Middle frontal gyrus (tissue), 1 donor: ENCODE measurements around the gene SRP72.

Experiments
- DNase-seq: peaks from one replicate; pipeline ENCODE4 v3.0.0-alpha.2; 2015; ENCODE audit warnings: low spot score; ENCODE audit errors: extremely low spot score

The SRP72 gene

DNA sequence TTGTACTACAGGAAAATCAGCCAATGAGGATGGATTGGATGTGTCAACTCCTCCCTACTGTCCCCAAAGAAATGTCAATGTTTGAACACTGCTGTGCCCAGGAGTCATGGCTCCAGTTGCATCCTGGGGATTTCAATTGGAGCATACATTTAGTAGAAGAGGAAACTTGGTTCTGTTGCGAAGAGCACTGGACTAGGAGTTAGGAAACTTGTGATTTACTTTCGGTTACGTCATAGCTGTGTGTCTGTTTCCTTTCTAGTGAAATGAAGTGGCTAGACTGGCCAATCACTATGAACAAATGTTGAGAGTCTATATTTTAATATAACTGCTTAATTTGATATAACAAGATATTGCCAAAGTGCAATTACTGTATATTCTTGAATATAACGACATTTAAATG is 73.4 kb downstream of the SRP72 start:
- no peak for DNase-seq

DNA sequence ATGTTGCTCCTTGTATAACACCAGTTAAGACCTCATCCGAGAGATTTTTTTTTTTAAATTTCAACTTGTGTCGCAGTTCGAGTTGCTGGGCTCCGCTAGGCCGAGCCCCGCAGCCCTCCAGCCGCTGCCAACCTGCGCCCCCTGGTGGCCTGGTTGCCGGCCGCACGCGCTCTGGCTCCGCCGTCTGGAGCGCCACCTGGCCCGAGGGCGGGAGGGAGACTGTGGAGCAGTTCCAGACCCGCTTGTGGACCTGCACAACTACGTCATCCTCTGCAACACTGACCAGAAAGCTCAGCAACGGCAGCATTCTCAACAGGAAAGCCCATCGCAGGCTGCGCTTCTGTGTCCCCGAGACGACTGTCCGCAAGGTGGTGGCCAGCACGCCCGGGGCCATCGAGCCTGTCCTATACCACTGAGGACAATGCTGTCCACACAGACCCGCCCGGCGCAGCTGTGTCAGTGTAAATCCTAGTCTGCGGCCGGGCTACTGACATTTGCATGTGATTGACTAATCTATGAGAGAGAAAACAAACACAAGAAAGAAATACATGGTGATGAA is 77.2 kb downstream of the SRP72 start:
- DNase-seq = peak; percentile 79

DNA sequence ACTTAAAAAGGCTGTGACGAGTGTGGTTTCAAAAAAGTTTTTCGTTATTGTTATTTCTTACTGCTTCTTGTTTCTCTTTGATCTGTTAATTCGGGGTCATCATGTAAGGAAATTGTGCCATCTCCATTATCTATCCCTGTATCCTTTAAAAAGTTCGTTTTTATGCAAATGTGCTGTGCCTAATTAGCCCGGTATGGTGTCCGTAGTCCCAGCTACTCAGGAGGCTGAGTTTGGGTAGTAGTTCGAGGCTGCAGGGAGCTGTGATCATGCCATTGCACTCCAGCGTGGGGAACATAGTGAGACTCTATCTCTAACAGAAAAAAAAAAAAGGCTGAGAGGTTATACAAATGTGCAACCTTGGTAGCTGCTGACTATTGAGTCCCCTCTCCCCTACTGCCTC is 83.2 kb downstream of the SRP72 start:
- no peak for DNase-seq

DNA sequence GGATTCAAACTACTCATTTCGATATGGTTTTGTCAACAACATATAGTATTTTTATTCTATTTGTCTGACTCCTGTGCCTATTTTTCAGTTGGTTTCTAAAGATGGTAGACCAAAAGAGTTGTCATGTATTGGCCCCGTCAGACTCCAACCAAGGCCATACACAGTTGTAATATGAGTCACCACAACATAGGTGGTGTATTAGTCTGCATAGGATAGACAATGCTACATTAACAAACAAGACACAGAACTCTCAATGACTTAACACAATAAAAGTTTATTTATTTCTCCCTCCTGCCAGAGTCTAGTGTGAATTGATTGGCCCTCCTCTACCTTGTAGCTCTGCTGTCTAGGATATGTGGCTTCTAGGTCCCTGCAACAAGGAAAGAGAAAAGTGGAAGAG is 84.1 kb downstream of the SRP72 start:
- no peak for DNase-seq

DNA sequence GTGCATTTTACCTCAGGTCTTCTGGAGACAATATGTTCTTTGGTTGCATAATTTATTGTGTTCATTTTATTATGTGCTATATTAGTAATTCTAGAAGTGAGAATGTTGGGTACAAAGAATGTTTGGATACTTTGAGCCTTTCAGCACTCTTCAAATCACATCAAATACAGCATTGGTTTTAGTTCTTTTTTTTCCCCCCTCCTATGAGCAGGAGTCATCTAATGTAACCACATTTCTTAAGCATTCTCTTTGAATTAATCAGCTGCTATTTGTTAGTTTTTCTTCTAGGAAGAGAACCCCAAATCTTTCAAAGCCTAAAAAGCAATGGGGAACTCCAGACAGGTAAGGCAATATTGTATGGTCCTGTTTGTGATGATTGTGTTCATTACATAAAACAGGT is 84.9 kb downstream of the SRP72 start:
- DNase-seq = no peak
